ENCODE measurements around the gene AP1S1.
"Not testable (repeated sequence)": the region's sequence is repeated elsewhere in the genome, so short reads cannot be mapped to it uniquely, and the experiment has no call there.

The AP1S1 gene

GRCh38 chr7:101171442-101171837, 17.2 kb downstream of the AP1S1 start:
- DNase-seq, result no peak

GRCh38 chr7:101172005-101172853, 18.0 kb downstream of the AP1S1 start:
- no peak for DNase-seq

- DNase-seq, result no peak
Measured at GRCh38 chr7:101172854-101173751, 18.8 kb downstream of the AP1S1 start.

- DNase-seq, result peak; percentile 43 to 58
Measured at GRCh38 chr7:101173752-101174244, 19.5 kb downstream of the AP1S1 start.

GRCh38 chr7:101174322-101174854, 20.1 kb downstream of the AP1S1 start:
- DNase-seq, result no peak

GRCh38 chr7:101175664-101176063, 21.4 kb downstream of the AP1S1 start:
- DNase-seq, result no peak

- DNase-seq, result no peak
Measured at GRCh38 chr7:101177644-101178043, 23.4 kb downstream of the AP1S1 start.

- DNase-seq, result no peak
Measured at GRCh38 chr7:101179117-101179516, 24.8 kb downstream of the AP1S1 start.

GRCh38 chr7:101179713-101180112, 25.4 kb downstream of the AP1S1 start:
- no peak for DNase-seq

GRCh38 chr7:101180130-101180755, 26.0 kb downstream of the AP1S1 start, which contains the start of gene NAT16:
NAT16 (minus strand) TSS chr7:101180293; CDS start chr7:101174807, 5,486 bp downstream.
- no peak for DNase-seq

GRCh38 chr7:101185258-101185839, 31.1 kb downstream of the AP1S1 start:
- no peak for DNase-seq

GRCh38 chr7:101186194-101186593, 31.9 kb downstream of the AP1S1 start:
- DNase-seq, result no peak

- no peak for DNase-seq
Measured at GRCh38 chr7:101186844-101187428, 32.7 kb downstream of the AP1S1 start.

GRCh38 chr7:101189109-101189508, 34.8 kb downstream of the AP1S1 start:
- no peak for DNase-seq

- DNase-seq, result no peak
Measured at GRCh38 chr7:101195884-101196283, 41.6 kb downstream of the AP1S1 start.

GRCh38 chr7:101197991-101198390, 43.7 kb downstream of the AP1S1 start:
- DNase-seq, result no peak

- DNase-seq, result no peak
Measured at GRCh38 chr7:101198476-101198875, 44.2 kb downstream of the AP1S1 start.

- not testable (repeated sequence) for DNase-seq
Measured at GRCh38 chr7:101199522-101199921, 45.2 kb downstream of the AP1S1 start.

- DNase-seq, result no peak
Measured at GRCh38 chr7:101200504-101200861, 46.2 kb downstream of the AP1S1 start.

- DNase-seq, result no peak
Measured at GRCh38 chr7:101200862-101201599, 46.8 kb downstream of the AP1S1 start, which contains the start of gene MOGAT3. MOGAT3 (minus strand) TSS chr7:101201036; CDS start chr7:101200854, 182 bp downstream.

Measured in activated CD4-positive, alpha-beta T cell treated with anti-CD3 and anti-CD28 coated beads for 4 hours (primary cell).